GM23338 (cell line): Measurements from ENCODE around the gene TAF13. TPM values are rescaled to one million over a fixed set of nuclear protein-coding genes. Genes with fewer than 3 reads are reported as not detected.

Source experiments
- ATAC-seq: fragments of 200-7000 bp; cut with Tn5 transposase; 3 replicates; pipeline ENCODE4 v1.9.1; 2020
- DNase-seq: peaks from one replicate; pipeline ENCODE4 v3.0.0-alpha.2; 2015; ENCODE audit warnings: low spot score
- H2AFZ ChIP-seq: fragments of 200-600 bp; sonication (generic); 2 replicates; pipeline ENCODE4 v1.8.0; 2016; ENCODE audit warnings: antibody characterized with exemption, mild to moderate bottlenecking, moderate library complexity
- H3F3A ChIP-seq: fragments of 200-600 bp; sonication (generic); replicated peaks from 2 replicates; pipeline ENCODE4 v1.8.0; 2017; ENCODE audit warnings: antibody characterized with exemption, mixed run types, low read depth
- H3K27ac ChIP-seq: fragments of 200-600 bp; sonication (generic); 2 replicates; pipeline ENCODE4 v1.6.1; 2016; ENCODE audit warnings: low read depth
- H3K27me3 ChIP-seq: fragments of 200-600 bp; sonication (generic); 2 replicates; pipeline ENCODE4 v1.8.0; 2016; ENCODE audit warnings: mild to moderate bottlenecking, mixed run types, moderate library complexity; ENCODE audit not compliant: insufficient read depth
- H3K36me3 ChIP-seq: fragments of 200-600 bp; sonication (generic); 2 replicates; pipeline ENCODE4 v1.8.0; 2016; ENCODE audit warnings: mild to moderate bottlenecking; ENCODE audit not compliant: insufficient read depth
- H3K4me1 ChIP-seq: fragments of 200-600 bp; sonication (generic); 2 replicates; pipeline ENCODE4 v1.8.0; 2016; ENCODE audit warnings: mild to moderate bottlenecking, moderate library complexity; ENCODE audit not compliant: insufficient read depth
- H3K4me2 ChIP-seq: fragments of 200-600 bp; sonication (generic); 2 replicates; pipeline ENCODE4 v1.7.1; 2017; ENCODE audit warnings: mixed run types
- H3K4me3 ChIP-seq: fragments of 200-600 bp; sonication (generic); 2 replicates; pipeline ENCODE4 v1.6.1; 2016; ENCODE audit warnings: mixed run types
- H3K79me2 ChIP-seq: fragments of 200-600 bp; sonication (generic); replicated peaks from 2 replicates; pipeline ENCODE4 v1.8.0; 2017; ENCODE audit warnings: mild to moderate bottlenecking; ENCODE audit not compliant: insufficient read depth
- H3K9me2 ChIP-seq: fragments of 200-600 bp; sonication (generic); 2 replicates; pipeline ENCODE4 v1.8.0; 2017; ENCODE audit not compliant: insufficient read depth
- H4K20me1 ChIP-seq: fragments of 200-600 bp; sonication (generic); replicated peaks from 2 replicates; pipeline ENCODE4 v1.8.0; 2017; ENCODE audit warnings: mild to moderate bottlenecking; ENCODE audit not compliant: insufficient read depth
- H3K27ac Mint-ChIP-seq: 2 replicates; pipeline ENCODE4 v1.8.0; 2020; ENCODE audit warnings: inconsistent platforms, mild to moderate bottlenecking, moderate library complexity, mixed read lengths
- H3K27me3 Mint-ChIP-seq: 3 replicates; pipeline ENCODE4 v1.8.0; 2022; ENCODE audit warnings: low read depth, mild to moderate bottlenecking, moderate library complexity, mixed read lengths, inconsistent platforms; ENCODE audit not compliant: insufficient read depth, poor library complexity
- H3K36me3 Mint-ChIP-seq: 3 replicates; pipeline ENCODE4 v1.8.0; 2021; ENCODE audit warnings: low read depth, mild to moderate bottlenecking, inconsistent platforms, moderate library complexity, mixed read lengths
- H3K4me1 Mint-ChIP-seq: 3 replicates; pipeline ENCODE4 v1.8.0; 2020; ENCODE audit warnings: mild to moderate bottlenecking, inconsistent platforms, mixed read lengths
- H3K4me3 Mint-ChIP-seq: 3 replicates; pipeline ENCODE4 v1.8.0; 2021; ENCODE audit warnings: moderate library complexity, mild to moderate bottlenecking, inconsistent platforms, mixed read lengths
- H3K9me3 Mint-ChIP-seq: 3 replicates; pipeline ENCODE4 v1.8.0; 2020; ENCODE audit warnings: moderate library complexity, mild to moderate bottlenecking, inconsistent platforms, mixed read lengths
- CREB1 ChIP-seq: fragments of 250-450 bp; sonication (Bioruptor Pico); IDR thresholded peaks from 2 replicates; pipeline ENCODE4 v1.5.0; 2020; ENCODE audit warnings: low read depth, mild to moderate bottlenecking, moderate library complexity
- EZH2 ChIP-seq: fragments of 200-600 bp; sonication (generic); IDR thresholded peaks from one replicate; pipeline ENCODE4 v1.8.0; 2017; ENCODE audit warnings: antibody characterized with exemption, mild to moderate bottlenecking, low read depth; ENCODE audit not compliant: unreplicated experiment
- EZH2phosphoT487 ChIP-seq: fragments of 200-600 bp; sonication (generic); IDR thresholded peaks from one replicate; pipeline ENCODE4 v1.8.1; 2018; ENCODE audit warnings: antibody characterized with exemption; ENCODE audit not compliant: unreplicated experiment
- JUNB ChIP-seq: IDR thresholded peaks from one replicate; pipeline ENCODE4 v1.6.1; 2016; ENCODE audit warnings: antibody characterized with exemption; ENCODE audit not compliant: unreplicated experiment
- NANOG ChIP-seq: IDR thresholded peaks from 2 replicates; pipeline ENCODE4 v1.6.1; 2016; ENCODE audit warnings: antibody characterized with exemption, borderline replicate concordance
- POLR2AphosphoS5 ChIP-seq: IDR thresholded peaks from 2 replicates; pipeline ENCODE4 v1.6.1; 2016; ENCODE audit warnings: antibody characterized with exemption, low read depth
- ZNF114 ChIP-seq: fragments of 250-450 bp; sonication (Bioruptor Pico); IDR thresholded peaks from 2 replicates; pipeline ENCODE4 v1.5.0; 2020; ENCODE audit warnings: mild to moderate bottlenecking, moderate library complexity
- ZNF331 ChIP-seq: fragments of 250-450 bp; sonication (Bioruptor Pico); IDR thresholded peaks from 2 replicates; pipeline ENCODE4 v1.5.0; 2020; ENCODE audit warnings: low read depth, mild to moderate bottlenecking, moderate library complexity
- polyA plus RNA-seq: library from polyadenylated mRNA; unstranded; fragments of >200 nt; fragmentation: Nextera tagmentation; extraction: Ambion mirVana; gene quantifications from 2 replicates; pipeline ENCODE4 v1.2.1, GENCODE V29; 2016
- total RNA-seq: library from RNA; depleted of rRNA; stranded (reverse); fragments of >200 nt; shearing (Covaris generic); gene quantifications from 2 replicates; pipeline ENCODE4 v1.2.3, GENCODE V29; 2014
- TF ChIP-seq, protein P1 (sequence below): fragments of 250-450 bp; sonication (Bioruptor Pico); IDR thresholded peaks from 2 replicates; pipeline ENCODE4 v1.5.0; 2020; ENCODE audit warnings: mild to moderate bottlenecking, moderate library complexity

Gene TAF13
- total and polyA plus RNA-seq, 2 experiments from 2014 or later, result 43.7 to 55.8 TPM

DNA sequence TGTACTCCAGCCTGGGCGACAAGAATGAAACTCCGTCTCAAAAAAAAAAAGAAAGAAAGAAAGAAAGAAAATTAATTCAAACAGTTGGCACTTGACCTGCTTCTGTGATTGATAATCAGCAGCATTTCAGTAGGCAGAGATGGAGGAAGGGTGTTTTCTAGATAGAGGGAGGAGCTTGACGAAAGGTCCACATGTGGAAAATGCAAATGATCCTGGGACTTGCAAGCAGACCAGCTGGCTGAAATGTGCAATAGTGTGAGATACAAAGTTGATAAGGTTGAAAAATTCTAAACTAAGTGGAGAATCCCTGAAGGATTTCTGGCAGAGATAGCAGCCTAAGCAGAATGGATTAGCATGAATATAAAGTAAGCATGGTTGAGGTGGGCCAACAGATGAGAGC lies 42.3 kb upstream of the TAF13 start:
- H3K27me3 Mint-ChIP-seq, result peaks cover 21% of the 10 kb centered on the region
- H3K79me2 ChIP-seq, result no peaks in the 10 kb centered on the region
- DNase-seq (no peak), ATAC-seq (no peak)
- H3K27ac ChIP-seq, result no peak overlapping the region
- no peak overlapping the region for H3K27ac Mint-ChIP-seq
- no peak overlapping the region for H3K4me3 ChIP-seq
- H3K4me2 ChIP-seq, result no peak overlapping the region
- H3K36me3 ChIP-seq, result no peaks in the 10 kb centered on the region
- H4K20me1 ChIP-seq, result no peaks in the 10 kb centered on the region
- TF ChIP-seq, protein P1, sequence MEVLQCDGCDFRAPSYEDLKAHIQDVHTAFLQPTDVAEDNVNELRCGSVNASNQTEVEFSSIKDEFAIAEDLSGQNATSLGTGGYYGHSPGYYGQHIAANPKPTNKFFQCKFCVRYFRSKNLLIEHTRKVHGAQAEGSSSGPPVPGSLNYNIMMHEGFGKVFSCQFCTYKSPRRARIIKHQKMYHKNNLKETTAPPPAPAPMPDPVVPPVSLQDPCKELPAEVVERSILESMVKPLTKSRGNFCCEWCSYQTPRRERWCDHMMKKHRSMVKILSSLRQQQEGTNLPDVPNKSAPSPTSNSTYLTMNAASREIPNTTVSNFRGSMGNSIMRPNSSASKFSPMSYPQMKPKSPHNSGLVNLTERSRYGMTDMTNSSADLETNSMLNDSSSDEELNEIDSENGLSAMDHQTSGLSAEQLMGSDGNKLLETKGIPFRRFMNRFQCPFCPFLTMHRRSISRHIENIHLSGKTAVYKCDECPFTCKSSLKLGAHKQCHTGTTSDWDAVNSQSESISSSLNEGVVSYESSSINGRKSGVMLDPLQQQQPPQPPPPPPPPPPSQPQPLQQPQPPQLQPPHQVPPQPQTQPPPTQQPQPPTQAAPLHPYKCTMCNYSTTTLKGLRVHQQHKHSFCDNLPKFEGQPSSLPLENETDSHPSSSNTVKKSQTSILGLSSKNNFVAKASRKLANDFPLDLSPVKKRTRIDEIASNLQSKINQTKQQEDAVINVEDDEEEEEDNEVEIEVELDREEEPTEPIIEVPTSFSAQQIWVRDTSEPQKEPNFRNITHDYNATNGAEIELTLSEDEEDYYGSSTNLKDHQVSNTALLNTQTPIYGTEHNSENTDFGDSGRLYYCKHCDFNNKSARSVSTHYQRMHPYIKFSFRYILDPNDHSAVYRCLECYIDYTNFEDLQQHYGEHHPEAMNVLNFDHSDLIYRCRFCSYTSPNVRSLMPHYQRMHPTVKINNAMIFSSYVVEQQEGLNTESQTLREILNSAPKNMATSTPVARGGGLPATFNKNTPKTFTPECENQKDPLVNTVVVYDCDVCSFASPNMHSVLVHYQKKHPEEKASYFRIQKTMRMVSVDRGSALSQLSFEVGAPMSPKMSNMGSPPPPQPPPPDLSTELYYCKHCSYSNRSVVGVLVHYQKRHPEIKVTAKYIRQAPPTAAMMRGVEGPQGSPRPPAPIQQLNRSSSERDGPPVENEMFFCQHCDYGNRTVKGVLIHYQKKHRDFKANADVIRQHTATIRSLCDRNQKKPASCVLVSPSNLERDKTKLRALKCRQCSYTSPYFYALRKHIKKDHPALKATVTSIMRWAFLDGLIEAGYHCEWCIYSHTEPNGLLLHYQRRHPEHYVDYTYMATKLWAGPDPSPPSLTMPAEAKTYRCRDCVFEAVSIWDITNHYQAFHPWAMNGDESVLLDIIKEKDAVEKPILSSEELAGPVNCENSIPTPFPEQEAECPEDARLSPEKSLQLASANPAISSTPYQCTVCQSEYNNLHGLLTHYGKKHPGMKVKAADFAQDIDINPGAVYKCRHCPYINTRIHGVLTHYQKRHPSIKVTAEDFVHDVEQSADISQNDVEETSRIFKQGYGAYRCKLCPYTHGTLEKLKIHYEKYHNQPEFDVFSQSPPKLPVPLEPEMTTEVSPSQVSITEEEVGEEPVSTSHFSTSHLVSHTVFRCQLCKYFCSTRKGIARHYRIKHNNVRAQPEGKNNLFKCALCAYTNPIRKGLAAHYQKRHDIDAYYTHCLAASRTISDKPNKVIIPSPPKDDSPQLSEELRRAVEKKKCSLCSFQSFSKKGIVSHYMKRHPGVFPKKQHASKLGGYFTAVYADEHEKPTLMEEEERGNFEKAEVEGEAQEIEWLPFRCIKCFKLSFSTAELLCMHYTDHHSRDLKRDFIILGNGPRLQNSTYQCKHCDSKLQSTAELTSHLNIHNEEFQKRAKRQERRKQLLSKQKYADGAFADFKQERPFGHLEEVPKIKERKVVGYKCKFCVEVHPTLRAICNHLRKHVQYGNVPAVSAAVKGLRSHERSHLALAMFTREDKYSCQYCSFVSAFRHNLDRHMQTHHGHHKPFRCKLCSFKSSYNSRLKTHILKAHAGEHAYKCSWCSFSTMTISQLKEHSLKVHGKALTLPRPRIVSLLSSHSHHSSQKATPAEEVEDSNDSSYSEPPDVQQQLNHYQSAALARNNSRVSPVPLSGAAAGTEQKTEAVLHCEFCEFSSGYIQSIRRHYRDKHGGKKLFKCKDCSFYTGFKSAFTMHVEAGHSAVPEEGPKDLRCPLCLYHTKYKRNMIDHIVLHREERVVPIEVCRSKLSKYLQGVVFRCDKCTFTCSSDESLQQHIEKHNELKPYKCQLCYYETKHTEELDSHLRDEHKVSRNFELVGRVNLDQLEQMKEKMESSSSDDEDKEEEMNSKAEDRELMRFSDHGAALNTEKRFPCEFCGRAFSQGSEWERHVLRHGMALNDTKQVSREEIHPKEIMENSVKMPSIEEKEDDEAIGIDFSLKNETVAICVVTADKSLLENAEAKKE (CRISPR knock-in tag), result no peak
- no peak for TF ChIP-seq ZNF331
- no peak for TF ChIP-seq CREB1 (CRISPR knock-in tag)
- no peak for TF ChIP-seq NANOG
- no peak for TF ChIP-seq ZNF114 (CRISPR knock-in tag)
- TF ChIP-seq EZH2, result no peak
- TF ChIP-seq JUNB, result no peak
- TF ChIP-seq EZH2phosphoT487, result no peak
- TF ChIP-seq POLR2AphosphoS5, result no peak
- no peaks in the 10 kb centered on the region for H3K9me2 ChIP-seq
- peaks cover 4% of the 10 kb centered on the region for H3K4me1 Mint-ChIP-seq
- H3K36me3 Mint-ChIP-seq, result no peaks in the 10 kb centered on the region; the same call in 2 of the 3 replicates
- H3K4me3 Mint-ChIP-seq, result no peak overlapping the region
- H3K9me3 Mint-ChIP-seq, result no peaks in the 10 kb centered on the region
- H3F3A ChIP-seq, result no peaks in the 10 kb centered on the region
- H3K4me1 ChIP-seq, result peaks cover 6% of the 10 kb centered on the region
- peaks cover 32% of the 10 kb centered on the region for H3K27me3 ChIP-seq
- no peak overlapping the region for H2AFZ ChIP-seq
